Mucosa of stomach (tissue), 1 donor: ENCODE data around the gene PKNOX2.

Experiments
- H3K27me3 ChIP-seq: one replicate; pipeline ENCODE4 v1.7.0; 2013; ENCODE audit warnings: mild to moderate bottlenecking, low read length; ENCODE audit not compliant: control insufficient read depth, insufficient read depth
- H3K36me3 ChIP-seq: one replicate; pipeline ENCODE4 v1.7.0; 2013; ENCODE audit warnings: low read length; ENCODE audit not compliant: control insufficient read depth, insufficient read depth
- H3K4me1 ChIP-seq: one replicate; pipeline ENCODE4 v1.7.0; 2013; ENCODE audit warnings: mild to moderate bottlenecking, low read length; ENCODE audit not compliant: control insufficient read depth, insufficient read depth
- H3K4me3 ChIP-seq: one replicate; pipeline ENCODE4 v1.7.0; 2013; ENCODE audit warnings: low read length
- H3K9ac ChIP-seq: one replicate; pipeline ENCODE4 v1.7.0; 2013; ENCODE audit warnings: mild to moderate bottlenecking, low read length, moderate library complexity
- H3K9me3 ChIP-seq: one replicate; pipeline ENCODE4 v1.7.0; 2013; ENCODE audit warnings: mild to moderate bottlenecking, low read length, moderate library complexity; ENCODE audit not compliant: control insufficient read depth
- donor health status: Pancreatic carcinoma.

PKNOX2 gene

DNA sequence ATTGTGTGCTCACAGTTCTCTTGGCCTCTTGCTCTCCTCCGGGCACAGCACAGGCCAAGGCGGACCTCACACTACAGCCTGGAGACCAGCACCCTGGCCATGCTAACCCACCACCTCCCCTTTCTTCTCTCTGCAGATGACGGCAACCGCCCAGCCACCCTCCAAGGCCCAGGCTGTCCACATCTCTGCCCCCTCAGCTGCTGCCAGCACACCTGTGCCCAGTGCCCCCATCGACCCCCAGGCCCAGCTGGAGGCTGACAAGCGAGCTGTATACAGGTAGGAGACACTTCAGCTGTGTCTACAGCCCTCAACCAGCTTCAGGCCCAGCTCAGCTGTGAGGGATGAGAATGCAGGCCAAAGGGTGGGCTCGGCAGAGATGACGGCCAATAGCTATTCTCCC is 203.2 kb downstream of the PKNOX2 start:
- H3K36me3 ChIP-seq, result no peaks in the 10 kb centered on the region
- H3K27me3 ChIP-seq, result no peaks in the 10 kb centered on the region
- H3K4me1 ChIP-seq, result no peaks in the 10 kb centered on the region
- no peaks in the 10 kb centered on the region for H3K9me3 ChIP-seq
- no peak overlapping the region for H3K4me3 ChIP-seq
- H3K9ac ChIP-seq, result no peak overlapping the region

DNA sequence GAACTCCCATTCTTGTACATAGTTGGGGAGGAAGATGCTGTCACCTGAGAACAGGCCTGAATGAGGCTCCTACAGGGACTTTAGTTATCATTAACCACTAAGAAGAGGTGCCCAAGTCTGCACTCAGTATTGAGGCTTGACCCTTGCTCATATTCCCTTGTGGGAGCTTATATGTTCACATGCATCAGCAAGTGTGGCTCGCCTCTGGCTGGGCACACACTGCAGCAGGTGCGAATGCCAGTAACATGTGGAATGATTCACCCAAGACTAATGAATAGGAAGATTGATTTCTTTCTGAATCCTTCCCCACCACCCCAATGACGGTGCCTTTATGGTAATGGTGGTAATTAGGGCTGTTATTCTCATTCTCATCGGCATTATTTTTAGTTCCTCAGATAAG is 204.2 kb downstream of the PKNOX2 start:
- Histone ChIP-seq H3K36me3 (no peaks in the 10 kb centered on the region), H3K4me1 (no peaks in the 10 kb centered on the region), H3K4me3 (no peak overlapping the region), H3K9ac (no peak overlapping the region), H3K9me3 (no peaks in the 10 kb centered on the region), H3K27me3 (no peaks in the 10 kb centered on the region)

DNA sequence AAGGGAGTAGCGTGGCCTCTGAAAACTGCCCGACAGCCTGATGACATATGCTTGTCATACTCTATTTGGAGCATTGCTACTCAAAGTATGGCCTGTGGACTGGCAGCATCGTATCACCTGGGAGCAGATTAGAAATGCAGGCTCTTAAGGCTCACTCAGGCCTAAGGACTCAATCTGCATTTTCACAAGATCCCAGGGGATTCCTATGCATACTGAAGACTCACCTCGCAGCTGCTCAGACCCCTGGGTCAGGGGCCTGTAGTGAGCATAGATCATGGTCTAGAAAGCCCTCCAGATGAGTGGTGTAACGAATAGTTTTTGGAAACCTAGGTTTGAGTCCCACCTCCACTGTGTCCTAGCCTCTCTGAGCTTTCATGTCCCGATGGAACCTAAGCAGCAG is 205.3 kb downstream of the PKNOX2 start:
- H3K9me3 ChIP-seq, result no peaks in the 10 kb centered on the region
- H3K9ac ChIP-seq, result no peak overlapping the region
- H3K4me1 ChIP-seq, result no peaks in the 10 kb centered on the region
- H3K36me3 ChIP-seq, result no peaks in the 10 kb centered on the region
- H3K4me3 ChIP-seq, result no peak overlapping the region
- H3K27me3 ChIP-seq, result no peaks in the 10 kb centered on the region

DNA sequence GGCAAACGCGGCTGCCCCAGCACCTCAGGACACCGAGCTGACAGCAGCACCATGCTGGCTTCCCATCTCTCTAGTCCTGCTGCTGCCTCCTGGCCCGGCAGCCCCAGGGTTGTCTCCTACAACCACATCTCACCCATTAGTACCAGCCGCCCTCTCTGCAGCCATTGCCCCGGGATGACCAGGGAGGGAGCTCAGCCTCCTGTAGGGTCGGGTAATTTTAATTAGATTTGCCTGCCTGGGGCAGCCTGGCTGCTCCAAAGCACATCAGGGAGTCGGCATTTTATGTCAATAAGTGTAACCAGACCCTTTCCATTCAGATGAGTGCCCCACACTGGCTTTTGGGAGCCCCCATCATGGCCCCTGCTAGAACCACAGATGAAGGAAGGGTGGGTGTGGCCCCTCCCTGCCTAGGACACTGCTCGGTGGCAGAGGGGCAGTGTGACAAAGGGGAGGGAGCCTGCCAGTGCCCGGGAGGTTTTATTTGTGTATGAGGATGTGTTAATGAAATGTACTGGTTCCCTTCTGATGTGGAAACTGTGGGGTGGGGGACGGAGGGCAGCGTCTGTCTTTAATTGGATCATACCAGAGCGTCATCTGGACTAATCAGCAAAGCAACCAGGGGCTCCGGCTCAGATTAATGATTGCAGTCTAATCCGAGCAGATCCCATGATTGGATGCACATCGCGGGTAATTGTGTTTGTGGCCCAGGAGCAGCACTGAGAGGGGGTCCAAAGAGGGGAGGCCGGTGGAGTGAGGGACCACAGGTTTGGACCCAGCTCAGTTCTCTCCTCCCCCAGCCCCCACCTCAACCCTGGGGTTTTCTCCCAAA is 206.2 kb downstream of the PKNOX2 start:
- no peaks in the 10 kb centered on the region for H3K27me3 ChIP-seq
- H3K4me3 ChIP-seq, result no peak overlapping the region
- H3K9ac ChIP-seq, result no peak overlapping the region
- no peaks in the 10 kb centered on the region for H3K9me3 ChIP-seq
- no peaks in the 10 kb centered on the region for H3K4me1 ChIP-seq
- no peaks in the 10 kb centered on the region for H3K36me3 ChIP-seq

DNA sequence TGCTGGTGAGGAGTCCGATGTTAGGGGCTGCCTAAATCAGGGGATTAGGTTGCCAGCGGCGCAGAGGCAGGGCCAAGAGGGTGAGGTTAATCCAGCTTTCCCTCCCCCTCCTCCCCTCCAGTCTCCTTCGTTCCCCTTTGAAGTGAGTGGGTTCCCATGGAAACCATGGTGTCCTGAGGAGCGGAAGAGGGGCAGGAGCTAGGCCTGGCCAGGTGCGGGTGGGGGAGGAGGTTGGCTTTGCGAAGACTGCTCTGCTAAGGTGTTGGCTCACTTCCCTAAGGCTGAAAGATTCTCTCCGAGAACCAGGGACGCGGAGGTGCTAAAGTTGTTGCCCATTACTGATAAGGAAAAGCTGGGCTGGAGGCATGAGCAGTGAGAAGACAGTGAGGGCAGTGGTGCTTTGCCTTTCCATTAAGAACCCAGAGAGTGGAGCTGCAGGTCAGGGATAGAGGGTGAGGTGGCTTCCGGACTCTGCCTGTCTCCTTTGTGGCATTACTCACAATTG is 206.9 kb downstream of the PKNOX2 start:
- H3K9ac ChIP-seq, result no peak overlapping the region
- H3K4me1 ChIP-seq, result no peaks in the 10 kb centered on the region
- no peaks in the 10 kb centered on the region for H3K27me3 ChIP-seq
- H3K4me3 ChIP-seq, result no peak overlapping the region
- no peaks in the 10 kb centered on the region for H3K36me3 ChIP-seq
- no peaks in the 10 kb centered on the region for H3K9me3 ChIP-seq

DNA sequence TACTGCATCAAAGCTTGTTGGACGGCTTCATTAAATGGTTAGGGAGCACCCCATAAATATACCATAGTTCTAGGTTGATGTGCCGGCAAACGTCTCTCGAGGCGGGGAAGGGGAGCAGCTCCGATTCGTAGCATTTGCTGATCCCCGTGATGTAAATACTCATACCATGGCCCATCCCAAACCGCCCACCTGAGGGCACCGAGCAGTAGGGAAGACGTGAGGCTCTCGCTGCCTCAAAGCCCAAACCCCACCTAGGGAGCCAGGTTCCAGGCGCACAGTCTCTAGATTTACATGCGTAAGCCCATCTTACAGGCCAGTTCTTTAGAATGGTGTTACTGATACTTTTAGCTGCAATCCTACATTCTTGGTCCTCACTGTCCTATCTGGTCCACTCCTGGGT is 207.5 kb downstream of the PKNOX2 start:
- Histone ChIP-seq H3K9me3 (no peaks in the 10 kb centered on the region), H3K4me1 (no peaks in the 10 kb centered on the region), H3K4me3 (no peak overlapping the region), H3K36me3 (no peaks in the 10 kb centered on the region), H3K9ac (no peak overlapping the region), H3K27me3 (no peaks in the 10 kb centered on the region)

DNA sequence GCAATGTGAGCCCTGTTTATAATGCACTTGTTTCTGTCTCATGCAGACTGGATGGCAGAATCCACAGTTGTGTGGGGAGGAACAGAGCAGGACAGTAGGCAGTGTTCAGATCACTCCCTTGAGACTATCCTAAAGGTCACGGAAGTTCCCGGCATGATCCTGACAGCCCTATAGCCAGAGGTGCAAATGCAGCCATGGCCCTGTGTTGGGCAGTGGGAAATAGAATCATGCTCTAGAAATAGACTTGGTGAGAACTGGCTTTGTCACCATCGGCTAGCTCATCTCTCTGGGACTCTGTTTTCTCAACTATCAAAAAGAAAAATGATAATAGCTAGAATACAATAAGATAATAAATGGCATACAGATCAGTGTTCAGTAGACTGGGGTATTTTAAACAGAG is 208.4 kb downstream of the PKNOX2 start:
- no peak overlapping the region for H3K4me3 ChIP-seq
- H3K27me3 ChIP-seq, result no peaks in the 10 kb centered on the region
- H3K4me1 ChIP-seq, result no peaks in the 10 kb centered on the region
- H3K9me3 ChIP-seq, result no peaks in the 10 kb centered on the region
- H3K9ac ChIP-seq, result no peak overlapping the region
- H3K36me3 ChIP-seq, result no peaks in the 10 kb centered on the region

DNA sequence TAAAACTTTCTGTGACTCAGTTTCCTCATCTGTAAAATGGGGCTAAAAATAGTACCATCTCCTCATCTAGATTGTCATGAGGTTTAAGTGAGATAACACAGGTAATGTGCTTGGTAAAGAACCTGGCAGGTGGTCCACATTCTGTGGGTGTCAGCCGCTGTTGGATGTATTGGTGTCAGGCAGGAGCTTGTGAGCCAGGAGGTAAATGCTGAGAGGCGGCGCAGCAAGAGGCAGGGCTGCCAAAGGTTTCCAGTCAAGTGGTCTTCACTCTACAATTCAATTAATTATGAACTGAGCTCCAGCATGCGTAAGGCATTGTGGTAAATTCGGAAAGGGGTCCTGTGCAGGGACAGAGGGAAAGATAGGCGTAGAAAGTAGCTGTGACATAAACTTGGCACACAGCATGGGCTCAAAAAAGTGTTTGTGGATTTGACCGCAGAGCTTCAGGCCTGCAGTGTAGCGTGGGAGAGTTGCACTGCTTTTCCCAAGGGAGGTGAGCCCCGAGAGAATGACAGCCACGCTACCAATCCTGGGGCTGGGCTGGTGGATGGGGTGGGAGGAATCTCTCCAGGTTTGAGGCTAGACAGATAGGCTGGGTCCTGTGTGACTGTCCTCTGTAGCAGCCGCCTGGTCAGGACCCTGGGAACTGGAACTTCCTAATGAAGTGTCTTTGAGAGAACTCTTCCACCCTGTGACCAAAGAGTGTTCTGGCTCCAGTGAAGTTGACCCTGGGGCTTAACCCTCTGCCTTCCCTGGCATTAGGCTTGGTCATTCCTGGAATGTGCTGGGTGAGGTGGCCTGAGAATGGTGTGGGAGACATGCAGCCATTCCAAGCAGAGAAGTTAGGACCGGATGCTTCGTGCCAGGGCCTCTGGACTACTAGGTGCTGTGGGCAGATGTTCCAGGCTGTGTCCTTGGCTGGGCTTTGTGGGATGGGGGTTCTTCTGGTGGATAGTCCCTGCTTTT is 209.2 kb downstream of the PKNOX2 start:
- no peaks in the 10 kb centered on the region for H3K9me3 ChIP-seq
- H3K4me3 ChIP-seq, result no peak overlapping the region
- H3K27me3 ChIP-seq, result no peaks in the 10 kb centered on the region
- H3K9ac ChIP-seq, result no peak overlapping the region
- H3K36me3 ChIP-seq, result no peaks in the 10 kb centered on the region
- no peaks in the 10 kb centered on the region for H3K4me1 ChIP-seq

DNA sequence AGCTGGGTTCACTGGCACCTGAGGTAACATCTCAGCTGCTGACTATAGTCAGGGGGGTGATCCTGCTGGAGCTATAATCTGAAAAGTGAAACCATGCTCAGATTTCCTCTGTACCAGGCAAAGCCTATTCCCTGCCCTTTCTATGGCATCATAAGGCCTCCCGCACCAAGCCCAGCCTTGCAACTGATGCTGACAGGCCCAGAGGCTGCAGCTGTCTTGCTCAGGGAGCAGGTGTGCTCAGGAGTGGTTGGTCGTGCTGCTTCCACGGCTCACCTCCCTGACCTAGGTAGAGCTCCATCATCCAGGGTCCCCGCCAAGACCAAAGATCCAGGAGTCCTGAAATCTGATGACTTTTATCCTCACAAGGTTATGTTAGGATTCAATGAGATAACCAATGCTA is 209.8 kb downstream of the PKNOX2 start:
- Histone ChIP-seq H3K27me3 (no peaks in the 10 kb centered on the region), H3K4me3 (no peak overlapping the region), H3K9me3 (no peaks in the 10 kb centered on the region), H3K4me1 (no peaks in the 10 kb centered on the region), H3K36me3 (no peaks in the 10 kb centered on the region), H3K9ac (no peak overlapping the region)

DNA sequence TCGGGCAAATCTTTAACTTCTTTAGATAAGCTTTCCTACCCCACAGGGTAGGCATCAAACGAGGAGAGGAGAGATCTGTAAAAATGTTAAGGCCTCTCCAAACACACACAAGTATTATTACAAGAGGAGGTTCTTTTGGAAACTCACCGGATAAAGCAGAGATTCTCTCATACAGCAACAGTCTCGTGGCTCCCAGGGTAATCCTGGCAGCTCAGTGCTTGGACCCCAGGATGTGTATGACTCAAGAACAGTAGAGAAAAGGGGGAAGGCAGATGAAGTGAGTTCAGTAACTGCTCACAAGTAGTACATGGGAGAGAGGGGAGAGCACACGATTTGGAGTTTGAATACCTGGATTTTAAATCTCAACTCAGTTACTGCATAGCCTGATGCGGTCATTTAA is 210.6 kb downstream of the PKNOX2 start:
- H3K9me3 ChIP-seq, result no peaks in the 10 kb centered on the region
- H3K9ac ChIP-seq, result no peak overlapping the region
- H3K27me3 ChIP-seq, result no peaks in the 10 kb centered on the region
- H3K4me1 ChIP-seq, result no peaks in the 10 kb centered on the region
- no peak overlapping the region for H3K4me3 ChIP-seq
- no peaks in the 10 kb centered on the region for H3K36me3 ChIP-seq

DNA sequence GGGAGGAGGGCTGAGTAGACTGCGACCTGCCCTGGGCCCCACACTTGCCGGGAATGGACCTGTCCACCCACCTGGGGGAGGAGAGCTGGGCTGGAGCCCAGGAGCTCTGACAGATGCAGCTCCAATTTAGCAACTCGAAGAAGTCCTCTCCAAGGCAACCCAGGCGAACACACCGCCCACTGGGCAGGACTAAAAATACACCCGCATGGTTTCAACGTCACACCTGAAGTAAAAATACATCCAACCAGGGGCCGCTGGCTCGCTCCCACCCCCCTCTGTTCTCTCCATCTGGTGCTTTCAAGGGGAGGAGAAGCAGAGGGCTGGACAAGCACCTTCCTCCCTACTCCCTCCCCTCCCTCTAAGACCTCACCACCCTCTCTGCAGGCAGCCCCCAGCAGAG is 211.6 kb downstream of the PKNOX2 start:
- Histone ChIP-seq H3K27me3 (no peaks in the 10 kb centered on the region), H3K4me3 (no peak overlapping the region), H3K9me3 (no peaks in the 10 kb centered on the region), H3K4me1 (no peaks in the 10 kb centered on the region), H3K9ac (no peak overlapping the region), H3K36me3 (no peaks in the 10 kb centered on the region)

DNA sequence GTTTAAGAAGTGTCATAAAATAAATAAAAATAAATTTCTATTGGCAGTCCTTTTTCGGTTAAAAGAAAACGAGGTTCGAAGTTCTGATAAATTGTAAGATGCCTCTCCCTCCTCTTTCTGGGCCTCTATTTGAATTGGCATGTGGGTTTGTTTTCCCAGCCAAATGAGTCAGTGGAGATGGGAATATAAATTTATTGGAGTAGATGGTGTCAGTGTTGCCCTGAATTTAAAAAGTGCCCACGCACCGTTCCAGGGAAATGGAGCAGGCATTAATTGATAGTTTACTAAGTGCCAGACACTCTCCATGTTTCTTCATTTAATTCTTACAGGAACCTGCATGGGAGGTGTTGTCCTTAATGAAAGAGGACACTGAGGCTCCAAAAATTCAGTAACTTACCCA is 212.3 kb downstream of the PKNOX2 start:
- H3K4me3 ChIP-seq, result no peak overlapping the region
- no peaks in the 10 kb centered on the region for H3K9me3 ChIP-seq
- no peak overlapping the region for H3K9ac ChIP-seq
- H3K27me3 ChIP-seq, result no peaks in the 10 kb centered on the region
- no peaks in the 10 kb centered on the region for H3K36me3 ChIP-seq
- H3K4me1 ChIP-seq, result no peaks in the 10 kb centered on the region
